Measurements from ENCODE around the gene IGF1.

Gene IGF1

GRCh38 chr12:102435827-102436436 is 44.4 kb downstream of the IGF1 start:
- H3K9ac ChIP-seq (ENCODE audit: insufficient read length): no peak overlapping the region
- TF ChIP-seq POLR2AphosphoS5 (IDR thresholded peaks at IDR 0.05; ENCODE audit: borderline replicate concordance, low read depth, low read length) (no peak), FOXP2 (optimal IDR thresholded peaks at IDR 0.05; ENCODE audit: control extremely low read depth, extremely low read length, insufficient read depth) (no peak), EZH2 (IDR thresholded peaks at IDR 0.05) (no peak)
- no peak for DNase-seq (ENCODE audit: low read depth, low spot score)
- H3K9me3 ChIP-seq (ENCODE audit: low read depth, low read length): no peaks in the 10 kb centered on the region
- H3K27ac ChIP-seq: peak overlapping the region; percentile 42; the same call in 1 of the 2 replicates
- H3K4me3 ChIP-seq: no peak overlapping the region
- peaks cover 10% of the 10 kb centered on the region; the same call in 1 of the 2 replicates for H3K36me3 ChIP-seq (ENCODE audit: insufficient read depth, low read length)

- no peak overlapping the region for H3K4me3 ChIP-seq
- no peak overlapping the region for H3K9ac ChIP-seq (ENCODE audit: insufficient read length)
- TF ChIP-seq EZH2 (IDR thresholded peaks at IDR 0.05) (no peak), FOXP2 (optimal IDR thresholded peaks at IDR 0.05; ENCODE audit: control extremely low read depth, extremely low read length, insufficient read depth) (no peak), POLR2AphosphoS5 (IDR thresholded peaks at IDR 0.05; ENCODE audit: borderline replicate concordance, low read depth, low read length) (no peak)
- DNase-seq (ENCODE audit: low read depth, low spot score): no peak
- H3K36me3 ChIP-seq (ENCODE audit: insufficient read depth, low read length): peaks cover 13% of the 10 kb centered on the region; the same call in 1 of the 2 replicates
- H3K27ac ChIP-seq: no peak overlapping the region
- no peaks in the 10 kb centered on the region for H3K9me3 ChIP-seq (ENCODE audit: low read depth, low read length)
Measured at GRCh38 chr12:102433304-102433703, 47.1 kb downstream of the IGF1 start.

- DNase-seq (ENCODE audit: low read depth, low spot score): no peak
- Histone ChIP-seq H3K9ac (ENCODE audit: insufficient read length) (no peak overlapping the region), H3K4me3 (no peak overlapping the region), H3K9me3 (ENCODE audit: low read depth, low read length) (no peaks in the 10 kb centered on the region), H3K36me3 (ENCODE audit: insufficient read depth, low read length) (peaks cover 13% of the 10 kb centered on the region; the same call in 1 of the 2 replicates), H3K27ac (no peak overlapping the region)
- TF ChIP-seq FOXP2 (optimal IDR thresholded peaks at IDR 0.05; ENCODE audit: control extremely low read depth, extremely low read length, insufficient read depth) (no peak), EZH2 (IDR thresholded peaks at IDR 0.05) (no peak), POLR2AphosphoS5 (IDR thresholded peaks at IDR 0.05; ENCODE audit: borderline replicate concordance, low read depth, low read length) (no peak)
Measured at GRCh38 chr12:102430661-102431060, 49.7 kb downstream of the IGF1 start.

GRCh38 chr12:102429211-102430154 is 50.9 kb downstream of the IGF1 start:
- peaks cover 9% of the 10 kb centered on the region; the same call in 1 of the 2 replicates for H3K36me3 ChIP-seq (ENCODE audit: insufficient read depth, low read length)
- DNase-seq (ENCODE audit: low read depth, low spot score): no peak
- no peak for TF ChIP-seq EZH2 (IDR thresholded peaks at IDR 0.05)
- TF ChIP-seq POLR2AphosphoS5 (IDR thresholded peaks at IDR 0.05; ENCODE audit: borderline replicate concordance, low read depth, low read length): no peak
- TF ChIP-seq FOXP2 (optimal IDR thresholded peaks at IDR 0.05; ENCODE audit: control extremely low read depth, extremely low read length, insufficient read depth): no peak
- no peak overlapping the region for H3K27ac ChIP-seq
- H3K4me3 ChIP-seq: no peak overlapping the region
- H3K9me3 ChIP-seq (ENCODE audit: low read depth, low read length): no peaks in the 10 kb centered on the region
- H3K9ac ChIP-seq (ENCODE audit: insufficient read length): no peak overlapping the region

- H3K9me3 ChIP-seq (ENCODE audit: low read depth, low read length): no peaks in the 10 kb centered on the region
- no peak overlapping the region for H3K4me3 ChIP-seq
- TF ChIP-seq EZH2 (IDR thresholded peaks at IDR 0.05) (no peak), POLR2AphosphoS5 (IDR thresholded peaks at IDR 0.05; ENCODE audit: borderline replicate concordance, low read depth, low read length) (no peak), FOXP2 (optimal IDR thresholded peaks at IDR 0.05; ENCODE audit: control extremely low read depth, extremely low read length, insufficient read depth) (no peak)
- H3K9ac ChIP-seq (ENCODE audit: insufficient read length): no peak overlapping the region
- no peak for DNase-seq (ENCODE audit: low read depth, low spot score)
- no peak overlapping the region for H3K27ac ChIP-seq
- peaks cover 9% of the 10 kb centered on the region; the same call in 1 of the 2 replicates for H3K36me3 ChIP-seq (ENCODE audit: insufficient read depth, low read length)
Measured at GRCh38 chr12:102427543-102427941, 52.8 kb downstream of the IGF1 start.

- TF ChIP-seq POLR2AphosphoS5 (IDR thresholded peaks at IDR 0.05; ENCODE audit: borderline replicate concordance, low read depth, low read length) (no peak), FOXP2 (optimal IDR thresholded peaks at IDR 0.05; ENCODE audit: control extremely low read depth, extremely low read length, insufficient read depth) (no peak)
- Histone ChIP-seq H3K27ac (no peak overlapping the region), H3K4me3 (no peak overlapping the region), H3K36me3 (ENCODE audit: insufficient read depth, low read length) (peaks cover 9% of the 10 kb centered on the region; the same call in 1 of the 2 replicates), H3K9ac (ENCODE audit: insufficient read length) (no peak overlapping the region), H3K9me3 (ENCODE audit: low read depth, low read length) (no peaks in the 10 kb centered on the region)
- no peak for DNase-seq (ENCODE audit: low read depth, low spot score)
Measured at GRCh38 chr12:102426599-102427542, 53.5 kb downstream of the IGF1 start.

GRCh38 chr12:102425109-102426039 is 55.0 kb downstream of the IGF1 start:
- DNase-seq (ENCODE audit: low read depth, low spot score): no peak
- H3K9me3 ChIP-seq (ENCODE audit: low read depth, low read length): no peaks in the 10 kb centered on the region
- H3K36me3 ChIP-seq (ENCODE audit: insufficient read depth, low read length): peaks cover 4% of the 10 kb centered on the region; the same call in 1 of the 2 replicates
- no peak overlapping the region for H3K27ac ChIP-seq
- H3K9ac ChIP-seq (ENCODE audit: insufficient read length): no peak overlapping the region
- no peak for TF ChIP-seq FOXP2 (optimal IDR thresholded peaks at IDR 0.05; ENCODE audit: control extremely low read depth, extremely low read length, insufficient read depth)
- TF ChIP-seq POLR2AphosphoS5 (IDR thresholded peaks at IDR 0.05; ENCODE audit: borderline replicate concordance, low read depth, low read length): no peak
- TF ChIP-seq EZH2 (IDR thresholded peaks at IDR 0.05): no peak
- H3K4me3 ChIP-seq: no peak overlapping the region
